ENCODE results near the gene KIAA1614. TPM values are rescaled to one million over a fixed set of nuclear protein-coding genes. Genes with fewer than 3 reads are reported as not detected.
A peak's percentile ranks its signal among the peaks of the same experiment; 100 is the strongest.

Gene KIAA1614
- total RNA-seq, 1 donor from 2014 or later = 0.56 TPM

GRCh38 chr1:180909462-180909976 lies 3.2 kb upstream of the KIAA1614 start:
- Histone ChIP-seq H3K4me3 (no peak overlapping the region), H3K27me3 (peaks cover 39% of the 10 kb centered on the region), H3K4me1 (no peaks in the 10 kb centered on the region), H3K4me2 (no peak overlapping the region), H3K9ac (no peak overlapping the region), H3K79me2 (ENCODE audit: low read depth) (no peaks in the 10 kb centered on the region), H3K27ac (no peak overlapping the region), H2AFZ (replicated peaks) (no peak overlapping the region), H3K36me3 (no peaks in the 10 kb centered on the region), H3F3A (ENCODE audit: low read depth) (peaks cover 16% of the 10 kb centered on the region), H3K9me3 (ENCODE audit: low read depth) (no peaks in the 10 kb centered on the region), H4K20me1 (ENCODE audit: low read depth) (no peaks in the 10 kb centered on the region)
- H3K9me3 Mint-ChIP-seq = no peaks in the 10 kb centered on the region
- no peak overlapping the region for H3K27ac Mint-ChIP-seq
- no peak overlapping the region for H3K4me3 Mint-ChIP-seq
- DNase-seq (ENCODE audit: low spot score) = no peak
- H3K27me3 Mint-ChIP-seq (ENCODE audit: insufficient read depth, low read depth) = peaks cover 25% of the 10 kb centered on the region
- H3K36me3 Mint-ChIP-seq = no peaks in the 10 kb centered on the region
- TF ChIP-seq, protein P1, sequence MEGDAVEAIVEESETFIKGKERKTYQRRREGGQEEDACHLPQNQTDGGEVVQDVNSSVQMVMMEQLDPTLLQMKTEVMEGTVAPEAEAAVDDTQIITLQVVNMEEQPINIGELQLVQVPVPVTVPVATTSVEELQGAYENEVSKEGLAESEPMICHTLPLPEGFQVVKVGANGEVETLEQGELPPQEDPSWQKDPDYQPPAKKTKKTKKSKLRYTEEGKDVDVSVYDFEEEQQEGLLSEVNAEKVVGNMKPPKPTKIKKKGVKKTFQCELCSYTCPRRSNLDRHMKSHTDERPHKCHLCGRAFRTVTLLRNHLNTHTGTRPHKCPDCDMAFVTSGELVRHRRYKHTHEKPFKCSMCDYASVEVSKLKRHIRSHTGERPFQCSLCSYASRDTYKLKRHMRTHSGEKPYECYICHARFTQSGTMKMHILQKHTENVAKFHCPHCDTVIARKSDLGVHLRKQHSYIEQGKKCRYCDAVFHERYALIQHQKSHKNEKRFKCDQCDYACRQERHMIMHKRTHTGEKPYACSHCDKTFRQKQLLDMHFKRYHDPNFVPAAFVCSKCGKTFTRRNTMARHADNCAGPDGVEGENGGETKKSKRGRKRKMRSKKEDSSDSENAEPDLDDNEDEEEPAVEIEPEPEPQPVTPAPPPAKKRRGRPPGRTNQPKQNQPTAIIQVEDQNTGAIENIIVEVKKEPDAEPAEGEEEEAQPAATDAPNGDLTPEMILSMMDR (IDR thresholded peaks at IDR 0.05) = no peak
- no peak for TF ChIP-seq EZH2 (IDR thresholded peaks at IDR 0.05)
- no peak for TF ChIP-seq EZH2phosphoT487 (IDR thresholded peaks at IDR 0.05)
- H3K4me1 Mint-ChIP-seq = peaks cover 22% of the 10 kb centered on the region

DNA sequence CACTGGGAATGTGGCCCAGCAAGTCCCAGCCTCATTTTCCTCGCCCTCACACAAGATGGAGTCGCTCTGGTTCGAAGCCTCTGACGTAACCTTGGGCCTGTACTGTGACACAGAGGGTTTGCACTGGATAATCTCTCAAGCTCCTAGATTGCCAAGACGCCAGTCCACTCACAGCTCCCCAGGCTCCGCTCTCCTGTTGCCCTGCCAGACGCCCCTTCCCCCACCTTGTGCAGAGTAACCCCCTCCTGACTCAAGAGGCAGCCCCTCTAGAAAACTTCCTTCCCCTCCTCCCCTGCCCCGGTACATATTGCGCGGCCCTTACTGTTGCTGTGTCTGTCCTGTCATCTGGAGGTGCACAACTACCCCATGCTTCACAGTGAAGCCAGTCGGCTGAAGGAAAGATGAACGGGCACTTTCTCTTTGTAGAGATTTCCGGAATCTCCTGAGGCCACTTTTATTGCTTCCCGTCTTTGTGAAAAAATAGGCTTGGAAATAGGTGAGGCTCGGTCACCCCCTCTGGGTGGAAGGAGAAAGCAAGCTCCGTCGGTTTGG lies 981 bp upstream of the KIAA1614 start:
- Histone ChIP-seq H3F3A (ENCODE audit: low read depth) (peaks cover 16% of the 10 kb centered on the region), H3K4me1 (no peaks in the 10 kb centered on the region), H3K36me3 (no peaks in the 10 kb centered on the region), H2AFZ (replicated peaks) (peak overlapping the region; percentile 99), H4K20me1 (ENCODE audit: low read depth) (no peaks in the 10 kb centered on the region), H3K27ac (no peak overlapping the region), H3K9me3 (ENCODE audit: low read depth) (no peaks in the 10 kb centered on the region), H3K4me3 (peak overlapping the region; percentile 77), H3K27me3 (peaks cover 39% of the 10 kb centered on the region), H3K9ac (no peak overlapping the region), H3K4me2 (peak overlapping the region; percentile 91), H3K79me2 (ENCODE audit: low read depth) (no peaks in the 10 kb centered on the region)
- Mint-ChIP-seq H3K4me1 (peaks cover 19% of the 10 kb centered on the region), H3K36me3 (no peaks in the 10 kb centered on the region), H3K4me3 (peak overlapping the region; percentile 61), H3K27ac (no peak overlapping the region), H3K9me3 (no peaks in the 10 kb centered on the region), H3K27me3 (ENCODE audit: insufficient read depth, low read depth) (peaks cover 33% of the 10 kb centered on the region)
- no peak for DNase-seq (ENCODE audit: low spot score)
- TF ChIP-seq, protein P1 (IDR thresholded peaks at IDR 0.05) = no peak
- no peak for TF ChIP-seq EZH2 (IDR thresholded peaks at IDR 0.05)
- TF ChIP-seq EZH2phosphoT487 (IDR thresholded peaks at IDR 0.05) = no peak

DNA sequence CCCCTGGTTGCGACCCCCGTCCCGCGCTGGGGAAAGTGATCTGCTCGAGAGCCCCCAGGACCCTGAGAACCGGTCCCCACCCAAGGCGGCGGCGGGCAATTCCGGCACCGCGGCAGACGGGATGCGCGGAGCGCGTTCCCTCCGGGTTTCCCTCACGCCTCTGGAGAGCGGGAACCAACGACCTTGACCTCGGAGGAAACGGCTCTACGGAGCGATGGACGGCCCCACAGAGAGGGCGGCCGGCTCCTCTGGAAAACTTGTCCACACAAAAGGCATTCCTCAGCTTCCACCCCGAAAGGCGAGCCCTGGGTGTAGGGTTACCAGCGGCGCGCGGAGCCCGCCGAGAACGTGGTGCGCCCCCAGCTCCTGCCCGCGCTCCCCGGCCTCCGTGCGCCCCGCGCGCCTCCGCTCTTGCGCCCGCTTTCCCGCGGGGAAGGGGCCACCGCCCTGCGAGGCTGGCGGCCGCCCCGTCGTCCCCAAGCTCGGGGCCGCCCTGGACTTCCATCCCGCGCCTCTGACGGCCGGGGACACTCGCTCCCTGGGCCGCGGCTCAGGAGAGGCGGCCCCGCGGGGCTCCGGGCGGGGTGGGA lies 391 bp upstream of the KIAA1614 start:
- peak; percentile 82 for DNase-seq (ENCODE audit: low spot score)
- Mint-ChIP-seq H3K4me3 (peak overlapping the region; percentile 61), H3K27ac (no peak overlapping the region)

More for the DNA sequence above, 391 bp upstream of the KIAA1614 start:
- H3F3A ChIP-seq (ENCODE audit: low read depth) = peaks cover 16% of the 10 kb centered on the region
- H3K4me1 ChIP-seq = peaks cover 3% of the 10 kb centered on the region
- H3K4me3 ChIP-seq = peak overlapping the region; percentile 77
- no peaks in the 10 kb centered on the region for H3K9me3 ChIP-seq (ENCODE audit: low read depth)
- no peaks in the 10 kb centered on the region for H4K20me1 ChIP-seq (ENCODE audit: low read depth)
- peak overlapping the region; percentile 91 for H3K4me2 ChIP-seq
- H3K27me3 Mint-ChIP-seq (ENCODE audit: insufficient read depth, low read depth) = peaks cover 33% of the 10 kb centered on the region
- no peaks in the 10 kb centered on the region for H3K36me3 ChIP-seq
- no peaks in the 10 kb centered on the region for H3K9me3 Mint-ChIP-seq
- peak overlapping the region; percentile 99 for H2AFZ ChIP-seq (replicated peaks)
- H3K27ac ChIP-seq = no peak overlapping the region
- H3K9ac ChIP-seq = no peak overlapping the region
- peak; percentile 33 for TF ChIP-seq EZH2phosphoT487 (IDR thresholded peaks at IDR 0.05)
- peak; percentile 72 for TF ChIP-seq EZH2 (IDR thresholded peaks at IDR 0.05)
- TF ChIP-seq, protein P1 (IDR thresholded peaks at IDR 0.05) = no peak
- no peaks in the 10 kb centered on the region for H3K79me2 ChIP-seq (ENCODE audit: low read depth)
- peaks cover 39% of the 10 kb centered on the region for H3K27me3 ChIP-seq
- no peaks in the 10 kb centered on the region for H3K36me3 Mint-ChIP-seq
- peaks cover 16% of the 10 kb centered on the region for H3K4me1 Mint-ChIP-seq

All from neural progenitor cell (in vitro differentiated cells).